Left forelimb (tissue), 1 donor: ENCODE results near the gene SMURF2.
"Not testable (repeated sequence)": the region's sequence is repeated elsewhere in the genome, so short reads cannot be mapped to it uniquely, and the experiment has no call there.

ENCODE experiments used
- DNase-seq: peaks from one replicate; pipeline ENCODE4 v3.0.0-alpha.2; 2018; ENCODE audit warnings: low spot score

The SMURF2 gene

GRCh38 chr17:64596988-64597387 lies 65.1 kb downstream of the SMURF2 start:
- no peak for DNase-seq

- DNase-seq: no peak
These were observed 65.7 kb downstream of the SMURF2 start for GRCh38 chr17:64596439-64596838.

DNA sequence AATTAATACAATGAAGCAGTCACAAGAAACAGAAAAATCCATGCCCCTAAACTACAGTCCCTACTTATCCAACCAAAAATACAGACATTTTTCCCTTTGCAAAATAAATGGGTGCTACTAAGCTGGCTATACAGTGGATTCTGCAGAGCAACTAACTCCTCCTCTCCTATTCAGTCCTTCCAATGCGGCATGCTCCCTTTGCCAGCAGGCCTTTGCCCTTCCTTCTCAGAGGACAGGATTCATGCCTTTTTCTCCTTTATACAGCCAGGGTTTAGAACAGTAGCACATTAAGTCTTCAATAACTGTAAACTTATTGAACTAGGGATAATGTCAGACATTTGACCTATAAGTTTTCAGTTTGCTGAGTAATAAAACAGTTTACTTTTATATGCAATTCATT lies 70.2 kb downstream of the SMURF2 start:
- DNase-seq: no peak

DNA sequence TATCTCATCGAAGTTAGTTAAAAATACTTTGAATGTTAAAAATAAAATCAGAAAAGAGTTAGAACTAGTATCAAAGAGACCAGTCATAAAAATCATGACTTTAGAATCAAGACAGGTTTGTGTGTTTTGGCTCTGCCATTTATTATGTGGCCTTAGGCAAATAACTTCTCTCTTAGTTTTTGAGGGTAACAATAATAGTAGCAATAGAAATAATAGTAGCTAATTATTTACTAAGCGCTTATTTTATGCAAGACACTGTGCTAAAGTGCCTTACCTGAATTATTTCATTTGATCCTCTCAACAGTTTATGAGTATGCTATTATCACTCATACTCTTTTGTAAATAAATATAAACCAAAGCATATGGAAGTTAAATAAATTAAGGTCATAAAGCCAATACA lies 77.0 kb downstream of the SMURF2 start:
- DNase-seq: no peak

DNA sequence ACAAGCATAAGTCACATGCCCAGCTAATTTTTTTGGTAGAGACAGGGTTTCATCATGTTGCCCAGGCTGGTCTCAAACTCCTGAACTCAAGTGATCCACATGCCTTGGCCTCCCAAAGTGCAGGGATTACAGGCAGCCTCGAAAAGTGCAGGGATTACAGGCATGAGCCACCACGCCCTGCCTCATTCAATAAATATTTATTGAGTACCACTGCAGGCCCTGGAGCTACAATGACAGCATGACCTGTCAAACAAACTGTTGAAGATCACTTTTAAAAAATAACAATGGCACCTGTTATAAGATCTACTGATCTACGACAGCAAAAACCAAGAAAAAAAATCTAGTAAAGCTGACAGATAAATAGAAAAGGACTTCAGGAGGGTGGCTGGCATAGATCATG lies 79.1 kb downstream of the SMURF2 start:
- no peak for DNase-seq

GRCh38 chr17:64580384-64581315 lies 81.5 kb downstream of the SMURF2 start:
- no peak for DNase-seq

DNA sequence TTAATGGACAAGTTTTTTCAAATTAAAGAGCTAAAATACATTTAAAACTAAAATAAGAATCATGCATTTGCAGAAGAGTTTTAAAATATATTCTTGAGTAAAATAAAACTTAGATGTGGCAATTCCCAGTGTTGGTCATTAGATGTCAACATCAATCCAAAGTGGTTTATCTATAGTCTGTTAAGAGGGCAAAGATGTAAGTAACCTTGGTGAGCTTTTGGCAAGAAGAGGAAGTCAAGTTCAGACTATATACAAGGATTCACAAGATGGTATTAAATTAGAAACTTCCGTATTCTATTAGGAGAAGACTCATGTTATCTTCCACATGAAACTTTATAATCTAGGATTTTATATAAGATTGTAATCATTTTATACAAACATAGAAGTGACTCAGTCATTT lies 82.2 kb downstream of the SMURF2 start:
- no peak for DNase-seq

DNA sequence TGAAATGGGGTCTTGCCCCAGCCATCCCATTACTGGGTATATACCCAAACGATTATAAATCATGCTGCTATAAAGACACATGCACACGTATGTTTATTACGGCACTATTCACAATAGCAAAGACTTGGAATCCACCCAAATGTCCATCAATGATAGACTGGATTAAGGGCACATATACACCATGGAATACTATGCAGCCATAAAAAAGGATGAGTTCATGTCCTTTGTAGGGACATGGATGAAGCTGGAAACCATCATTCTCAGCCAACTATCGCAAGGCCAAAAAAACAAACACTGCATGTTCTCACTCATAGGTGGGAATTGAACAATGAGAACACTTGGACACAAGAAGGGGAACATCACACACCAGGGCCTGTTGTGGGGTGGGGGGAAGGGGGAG lies 85.1 kb downstream of the SMURF2 start:
- not testable (repeated sequence) for DNase-seq

GRCh38 chr17:64575431-64575830 lies 86.7 kb downstream of the SMURF2 start:
- no peak for DNase-seq

GRCh38 chr17:64574646-64575045 lies 87.5 kb downstream of the SMURF2 start:
- no peak for DNase-seq

GRCh38 chr17:64573214-64573613 lies 88.9 kb downstream of the SMURF2 start:
- no peak for DNase-seq

GRCh38 chr17:64572682-64573154 lies 89.4 kb downstream of the SMURF2 start:
- DNase-seq: no peak

DNA sequence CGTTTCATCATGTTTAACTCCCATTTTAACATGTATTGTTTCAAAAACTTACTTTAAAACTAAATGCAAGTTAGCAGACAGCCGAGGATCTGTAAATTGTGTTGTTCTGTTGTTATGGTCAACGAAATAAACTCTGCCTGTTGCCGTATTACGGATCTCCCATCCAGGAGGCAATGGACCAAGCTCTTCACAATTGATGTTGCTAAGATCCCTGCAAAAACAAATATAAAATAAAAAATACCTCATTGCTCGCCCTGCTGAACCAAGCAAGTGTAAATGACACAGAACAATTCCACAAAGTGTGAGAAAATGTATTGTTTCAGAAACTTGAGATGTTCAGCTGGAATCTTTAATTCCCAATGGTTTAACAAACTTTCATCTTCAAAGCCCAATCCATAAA lies 90.4 kb downstream of the SMURF2 start:
- DNase-seq: no peak

GRCh38 chr17:64565563-64565962 lies 96.5 kb downstream of the SMURF2 start:
- no peak for DNase-seq

DNA sequence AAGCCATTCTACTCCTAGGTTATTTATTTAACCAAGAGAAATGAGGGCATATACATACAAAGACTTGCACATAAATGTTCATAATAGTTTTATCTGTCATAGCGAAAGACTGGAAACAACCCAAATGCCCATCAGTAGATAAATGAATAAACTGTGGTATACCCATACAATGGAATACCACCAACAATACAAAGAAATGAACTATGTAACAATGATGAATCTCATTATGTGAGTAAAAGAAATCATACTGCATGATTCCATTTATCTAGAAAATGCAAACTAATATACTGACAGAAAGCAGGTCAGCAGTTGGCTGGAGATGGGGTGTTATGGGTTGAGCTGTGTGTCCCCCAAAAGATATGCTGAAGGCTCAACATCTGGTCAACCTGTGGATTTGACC lies 98.0 kb downstream of the SMURF2 start:
- DNase-seq: no peak

- DNase-seq: no peak
These were observed 106.8 kb downstream of the SMURF2 start for GRCh38 chr17:64555281-64555680.

- no peak for DNase-seq
These were observed 108.0 kb downstream of the SMURF2 start for GRCh38 chr17:64554028-64554637.

DNA sequence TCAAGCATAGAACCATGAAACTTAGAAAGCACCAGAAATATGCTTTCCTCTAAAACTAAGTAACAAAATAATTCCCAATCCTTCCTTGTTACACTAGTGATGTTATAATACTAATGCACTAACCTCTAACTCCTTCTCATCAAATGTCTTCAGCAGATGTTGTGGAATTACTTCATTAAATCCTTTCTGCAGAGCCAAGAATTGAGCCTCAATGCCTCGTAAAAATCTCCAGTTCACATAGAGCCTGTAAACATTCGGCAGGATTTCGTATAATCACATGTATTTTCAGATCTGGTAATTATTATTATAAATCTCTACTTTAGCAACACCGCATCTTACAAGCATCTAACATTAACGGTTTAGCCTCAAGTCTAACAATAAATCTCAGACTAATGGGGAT lies 110.6 kb downstream of the SMURF2 start:
- no peak for DNase-seq

DNA sequence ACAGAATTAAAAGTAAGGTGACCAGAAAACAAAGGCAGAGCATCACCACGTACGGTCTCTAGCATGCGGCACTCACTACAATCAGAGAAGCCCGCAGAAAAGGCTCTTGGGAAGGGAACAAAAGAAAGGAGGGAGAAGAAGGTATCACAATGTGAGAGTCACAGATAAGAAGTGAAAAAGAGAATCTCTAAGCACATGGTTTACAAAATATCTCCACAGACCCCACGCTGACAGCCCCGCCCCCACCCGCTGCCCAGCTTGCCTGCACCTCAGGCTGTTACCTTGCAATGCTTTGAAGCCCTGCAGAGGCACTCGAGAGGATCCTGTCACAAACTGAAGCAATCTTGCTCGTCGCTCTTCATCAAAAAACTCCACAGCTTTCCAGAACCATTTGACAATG lies 114.8 kb downstream of the SMURF2 start:
- no peak for DNase-seq

GRCh38 chr17:64546716-64547115 lies 115.4 kb downstream of the SMURF2 start:
- no peak for DNase-seq

DNA sequence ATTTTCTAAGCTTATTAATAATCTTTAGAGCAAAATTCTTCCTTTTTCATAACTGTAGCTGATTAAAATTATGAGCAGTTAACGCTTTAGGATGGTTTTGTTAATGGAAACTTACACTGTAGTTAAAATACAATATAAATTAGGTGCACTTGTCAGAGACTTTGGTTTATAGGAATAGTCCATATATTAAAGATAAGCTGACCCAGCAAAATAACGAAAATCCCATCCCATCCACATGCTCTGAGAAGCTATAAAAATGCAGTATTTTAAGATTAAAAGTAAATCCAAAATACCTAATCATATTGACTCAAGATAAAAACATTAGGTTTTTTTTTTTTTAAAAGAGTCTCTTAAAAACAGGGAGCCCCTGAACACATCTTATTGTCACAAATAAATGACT lies 117.4 kb downstream of the SMURF2 start:
- DNase-seq: no peak

DNA sequence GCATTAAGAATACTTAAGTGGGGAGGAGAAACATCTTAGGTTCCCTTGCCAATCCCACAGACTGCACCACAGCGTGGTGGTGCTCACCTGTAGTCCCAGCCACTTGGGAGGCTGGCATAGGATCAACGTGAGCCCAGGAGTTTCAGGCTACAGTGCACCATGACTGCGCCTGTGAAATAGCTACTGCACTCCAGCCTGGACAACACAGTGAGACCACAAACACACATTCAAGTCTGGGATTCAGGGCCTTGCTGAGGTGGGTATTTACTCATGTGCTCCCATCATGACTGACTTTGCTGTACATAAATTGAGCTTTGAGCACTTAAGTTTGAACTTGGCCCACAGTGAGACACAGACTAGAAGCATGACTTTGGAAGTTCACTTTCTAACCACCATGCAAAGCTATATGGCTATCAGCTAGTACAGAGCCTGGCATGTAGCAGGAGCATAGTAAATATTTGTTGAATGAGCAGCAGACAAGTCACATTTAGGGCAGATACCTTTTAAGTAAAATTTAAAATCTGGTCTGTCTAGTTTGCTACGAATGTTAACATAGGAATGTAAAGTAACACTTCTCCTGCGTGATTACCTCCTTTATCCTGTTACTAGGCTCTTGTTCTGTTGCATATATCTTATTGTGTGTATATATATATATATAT lies 121.9 kb downstream of the SMURF2 start:
- DNase-seq: no peak
